HepG2 (cell line): ENCODE results near the gene CEACAM16. TPM values are rescaled to one million over a fixed set of nuclear protein-coding genes. Genes with fewer than 3 reads are reported as not detected.

Experiments used
- ATAC-seq: fragments of 200-7000 bp; cut with Tn5 transposase; 3 replicates; pipeline ENCODE4 v1.9.1; 2020; ENCODE audit warnings: mild to moderate bottlenecking, moderate library complexity
- BruUV-seq: library from RNA; stranded (reverse); fragments of 400-500 nt; replicated peaks from 2 replicates; lab custom pipeline; 2021; lab: Mats Ljungman, UMichigan
- CTCF ChIA-PET: fragments of 300-600 bp; formaldehyde crosslinking; extraction: SDS; loops from one replicate; lab custom pipeline; 2021; ENCODE audit warnings: low total read pairs, inconsistent platforms, low intra/inter-chr PET ratio; lab: Yijun Ruan, JAX
- POLR2A ChIA-PET: fragments of 350-600 bp; sonication (Branson Sonifier 250); formaldehyde crosslinking; loops from one replicate; lab custom pipeline; 2020; ENCODE audit warnings: antibody characterized with exemption, inconsistent platforms; lab: Yijun Ruan, JAX
- DNase-seq: peaks from one replicate; pipeline ENCODE4 v3.0.0-alpha.2; 2015; ENCODE audit warnings: low spot score
- FAIRE-seq: peaks from 3 replicates; lab custom pipeline; 2011; peaks lifted over from hg19 to GRCh38; lab: Jason Lieb, UNC
- H2AFZ ChIP-seq: one replicate; pipeline ENCODE4 v1.6.1; 2011; ENCODE audit warnings: low read length, inconsistent platforms
- H3K27ac ChIP-seq: fragments of 300-600 bp; 3 replicates; pipeline ENCODE4 v1.8.0; 2011; ENCODE audit warnings: mixed run types, mild to moderate bottlenecking, mixed read lengths, low read length, inconsistent platforms; ENCODE audit not compliant: insufficient read depth; ENCODE audit errors: extremely low read length
- H3K27me3 ChIP-seq, 2 experiments: fragments of 200-600 bp in 1 of 2; 2 replicates in 1 of 2; 3 replicates in 1 of 2; pipeline versions ENCODE4 v1.6.0 to v1.8.0; 2011; ENCODE audit warnings: low read length in 2 of 2, mild to moderate bottlenecking in 2 of 2, moderate library complexity in 2 of 2, inconsistent platforms in 1 of 2; ENCODE audit not compliant: insufficient read depth in 2 of 2, control insufficient read depth in 1 of 2
- H3K36me3 ChIP-seq, 2 experiments: fragments of 200-600 bp in 1 of 2; replicated peaks in 1 of 2; 2 replicates in 1 of 2; 3 replicates in 1 of 2; pipeline versions ENCODE4 v1.5.1 to v1.8.0; 2011; ENCODE audit warnings: low read length in 2 of 2, inconsistent platforms in 1 of 2; ENCODE audit not compliant: insufficient read depth in 2 of 2, control insufficient read depth in 1 of 2
- H3K4me1 ChIP-seq: 2 replicates; pipeline ENCODE4 v1.5.1; 2012; ENCODE audit warnings: low read length, inconsistent platforms; ENCODE audit not compliant: insufficient read depth
- H3K4me2 ChIP-seq: 2 replicates; pipeline ENCODE4 v1.6.0; 2011; ENCODE audit warnings: low read depth, low read length, inconsistent platforms
- H3K4me3 ChIP-seq, 3 experiments: fragments of 200-600 bp in 1 of 3; sonication (generic), shearing (Covaris generic) in 1 of 3; replicated peaks in 1 of 3; 2 replicates each; pipeline ENCODE4 v1.5.1; 2011 to 2016; ENCODE audit warnings: low read length in 3 of 3, inconsistent platforms in 2 of 3, low read depth in 2 of 3, mild to moderate bottlenecking in 2 of 3, control low read depth in 1 of 3, mixed read lengths in 1 of 3; ENCODE audit not compliant: insufficient read depth in 1 of 3
- H3K79me2 ChIP-seq: one replicate; pipeline ENCODE4 v1.6.1; 2011; ENCODE audit warnings: low read length, inconsistent platforms; ENCODE audit not compliant: insufficient read depth
- H3K9ac ChIP-seq: 2 replicates; pipeline ENCODE4 v1.6.0; 2011; ENCODE audit warnings: mild to moderate bottlenecking, low read depth, low read length, inconsistent platforms; ENCODE audit not compliant: insufficient read depth
- H3K9me3 ChIP-seq: 2 replicates; pipeline ENCODE4 v1.5.1; 2012; ENCODE audit warnings: mild to moderate bottlenecking, low read length
- H4K20me1 ChIP-seq: 2 replicates; pipeline ENCODE4 v1.6.0; 2011; ENCODE audit warnings: inconsistent platforms, mild to moderate bottlenecking, low read length, moderate library complexity; ENCODE audit not compliant: insufficient read depth
- AGO2 ChIP-seq: fragments of 200-400 bp; formaldehyde crosslinking; optimal IDR thresholded peaks from 2 replicates; pipeline ENCODE3; 2017; ENCODE audit warnings: mild to moderate bottlenecking, low read depth, low read length, moderate library complexity
- HNRNPL ChIP-seq: fragments of 200-400 bp; formaldehyde crosslinking; IDR thresholded peaks from 2 replicates; pipeline ENCODE4 v1.6.1; 2017; ENCODE audit warnings: mild to moderate bottlenecking, low read depth, low read length
- RBFOX2 ChIP-seq: fragments of 200-400 bp; formaldehyde crosslinking; IDR thresholded peaks from 2 replicates; pipeline ENCODE4 v1.6.1; 2017; ENCODE audit warnings: low read depth, mild to moderate bottlenecking, low read length
- ZNF263 ChIP-seq: sonication (generic); formaldehyde crosslinking; IDR thresholded peaks from 2 replicates; pipeline ENCODE4 v1.4.0; 2020; ENCODE audit warnings: missing genetic modification reagents
- ZNF547 ChIP-seq: sonication (generic); formaldehyde crosslinking; IDR thresholded peaks from 2 replicates; pipeline ENCODE4 v1.5.1; 2020; ENCODE audit warnings: mild to moderate bottlenecking, missing genetic modification reagents
- WGBS: methylation state at CpG from one replicate; pipeline ENCODE4 v1.1.6; 2017; ENCODE audit warnings: low lambda C conversion rate; 5-methylcytosine and 5-hydroxymethylcytosine counted together
- in situ Hi-C: cut with HindIII; loops from 2 replicates; pipeline ENCODE4 v1.10.0; 2017; ENCODE audit warnings: low pct_unique_long_range_greater_than_20kb; ENCODE audit not compliant: extremely low pct_ligation_motif_present
- intact Hi-C: fragments of 100-400 bp; cut with micrococcal nuclease; formaldehyde crosslinking; loops from one replicate; pipeline ENCODE4 v1.10.0; 2022; ENCODE audit not compliant: unreplicated experiment
- polyA plus RNA-seq, 8 experiments: library from polyadenylated mRNA; depleted of rRNA in 3 of 8; stranded (reverse) in 7 of 8; unstranded in 1 of 8; fragments of >200 nt; fragmentation: Illumina TruSeq in 4 of 8; extraction: Trizol in 4 of 8; gene quantifications; 2 replicates each; pipeline versions ENCODE4 v1.2.1 to v1.2.3, GENCODE V29; 2011 to 2016; ENCODE audit warnings: low read depth in 4 of 8, missing spikeins in 1 of 8, mixed read lengths in 1 of 8; ENCODE audit not compliant: insufficient read depth in 1 of 8
- total RNA-seq, 5 experiments: library from RNA; depleted of rRNA; stranded (reverse); fragments of >200 nt; fragmentation: Illumina TruSeq; extraction: Trizol; gene quantifications; 2 replicates each; pipeline ENCODE4 v1.2.3, GENCODE V29; 2016; ENCODE audit warnings: low read depth in 1 of 5
- TF ChIP-seq, protein P1 (sequence below): sonication (generic); formaldehyde crosslinking; IDR thresholded peaks from 2 replicates; pipeline ENCODE4 v1.5.1; 2020; ENCODE audit warnings: mild to moderate bottlenecking, missing genetic modification reagents, moderate library complexity

Gene CEACAM16
- total and polyA plus RNA-seq, 2 of the 13 experiments (the other 11 are each of a cell fraction or from before 2014, with no cell fraction given): not detected

DNA sequence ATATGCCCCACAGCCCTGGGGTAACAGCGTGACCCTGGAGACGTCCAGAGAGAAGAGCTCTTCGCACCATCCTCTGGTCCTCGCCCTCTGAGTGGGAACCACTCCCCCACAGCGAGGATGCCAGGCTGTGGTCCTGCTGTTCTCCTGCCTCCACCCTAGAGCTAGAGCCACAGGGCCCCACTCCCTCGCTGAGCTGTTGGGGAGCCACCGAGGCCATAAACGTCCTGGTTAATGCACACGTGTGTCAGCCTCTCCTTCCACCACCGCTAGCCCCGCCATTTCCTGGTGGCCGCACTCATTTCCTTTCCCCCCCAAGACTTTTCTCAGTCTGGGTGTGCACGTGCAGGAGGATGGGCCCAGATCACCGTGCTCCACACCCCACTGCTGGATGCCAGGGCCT, 11.5 kb downstream of the CEACAM16 start:
- ATAC-seq (no peak), FAIRE-seq (no peak), DNase-seq (no peak)
- TF ChIP-seq AGO2 (peak; percentile 91), RBFOX2 (peak; percentile 31), ZNF547 (CRISPR knock-in tag) (no peak), HNRNPL (peak; percentile 35; the same call in 1 of the 2 replicates), ZNF263 (CRISPR knock-in tag) (0 out of 2 replicates have a peak, but pooled peaks have one; percentile 49)
- TF ChIP-seq, protein P1, sequence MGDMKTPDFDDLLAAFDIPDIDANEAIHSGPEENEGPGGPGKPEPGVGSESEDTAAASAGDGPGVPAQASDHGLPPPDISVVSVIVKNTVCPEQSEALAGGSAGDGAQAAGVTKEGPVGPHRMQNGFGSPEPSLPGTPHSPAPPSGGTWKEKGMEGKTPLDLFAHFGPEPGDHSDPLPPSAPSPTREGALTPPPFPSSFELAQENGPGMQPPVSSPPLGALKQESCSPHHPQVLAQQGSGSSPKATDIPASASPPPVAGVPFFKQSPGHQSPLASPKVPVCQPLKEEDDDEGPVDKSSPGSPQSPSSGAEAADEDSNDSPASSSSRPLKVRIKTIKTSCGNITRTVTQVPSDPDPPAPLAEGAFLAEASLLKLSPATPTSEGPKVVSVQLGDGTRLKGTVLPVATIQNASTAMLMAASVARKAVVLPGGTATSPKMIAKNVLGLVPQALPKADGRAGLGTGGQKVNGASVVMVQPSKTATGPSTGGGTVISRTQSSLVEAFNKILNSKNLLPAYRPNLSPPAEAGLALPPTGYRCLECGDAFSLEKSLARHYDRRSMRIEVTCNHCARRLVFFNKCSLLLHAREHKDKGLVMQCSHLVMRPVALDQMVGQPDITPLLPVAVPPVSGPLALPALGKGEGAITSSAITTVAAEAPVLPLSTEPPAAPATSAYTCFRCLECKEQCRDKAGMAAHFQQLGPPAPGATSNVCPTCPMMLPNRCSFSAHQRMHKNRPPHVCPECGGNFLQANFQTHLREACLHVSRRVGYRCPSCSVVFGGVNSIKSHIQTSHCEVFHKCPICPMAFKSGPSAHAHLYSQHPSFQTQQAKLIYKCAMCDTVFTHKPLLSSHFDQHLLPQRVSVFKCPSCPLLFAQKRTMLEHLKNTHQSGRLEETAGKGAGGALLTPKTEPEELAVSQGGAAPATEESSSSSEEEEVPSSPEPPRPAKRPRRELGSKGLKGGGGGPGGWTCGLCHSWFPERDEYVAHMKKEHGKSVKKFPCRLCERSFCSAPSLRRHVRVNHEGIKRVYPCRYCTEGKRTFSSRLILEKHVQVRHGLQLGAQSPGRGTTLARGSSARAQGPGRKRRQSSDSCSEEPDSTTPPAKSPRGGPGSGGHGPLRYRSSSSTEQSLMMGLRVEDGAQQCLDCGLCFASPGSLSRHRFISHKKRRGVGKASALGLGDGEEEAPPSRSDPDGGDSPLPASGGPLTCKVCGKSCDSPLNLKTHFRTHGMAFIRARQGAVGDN: peak; percentile 21; the same call in 1 of the 2 replicates
- Histone ChIP-seq H3K4me2 (no peak overlapping the region), H2AFZ (no peak overlapping the region), H3K4me1 (peaks cover 22% of the 10 kb centered on the region), H3K4me3 (no peak overlapping the region), H3K9ac (no peak overlapping the region), H3K79me2 (no peaks in the 10 kb centered on the region), H3K27me3 (no peaks in the 10 kb centered on the region), H4K20me1 (no peaks in the 10 kb centered on the region; the same call in 1 of the 2 replicates), H3K36me3 (peaks cover 5 to 8% of the 10 kb centered on the region in 2 experiments; a peak in 4 of 5 replicates), H3K9me3 (peaks cover 8% of the 10 kb centered on the region; the same call in 1 of the 2 replicates), H3K27ac (no peak overlapping the region)
- intact Hi-C loops (no loop called here), in situ Hi-C loops (no loop called here)
- BruUV-seq: no TSS peak
- CTCF ChIA-PET: no interaction called here
- WGBS: 94% methylated on average over 11 of the region's 14 CpGs
- POLR2A ChIA-PET: interaction anchor here (2.1 to 2.7 kb wide), 2 partner anchors 8 to 15 kb away, joined by 7 to 11 read pairs; no protein-coding TSS in a partner anchor
